Effector memory CD4-positive, alpha-beta T cell (primary cell): ENCODE measurements around the gene STRN.
"Not testable (repeated sequence)": the region's sequence is repeated elsewhere in the genome, so short reads cannot be mapped to it uniquely, and the experiment has no call there.

ENCODE experiments used
- DNase-seq, 3 donors: peaks; one replicate each; pipeline ENCODE4 v3.0.0-alpha.2; 2020
- H3K27ac ChIP-seq: 2 replicates; pipeline ENCODE4 v1.7.0; 2013; ENCODE audit warnings: mild to moderate bottlenecking, low read length, moderate library complexity; ENCODE audit not compliant: insufficient read depth, poor library complexity, severe bottlenecking
- H3K27me3 ChIP-seq: replicated peaks from 2 replicates; pipeline ENCODE4 v1.7.0; 2013; ENCODE audit warnings: mild to moderate bottlenecking, low read length; ENCODE audit not compliant: insufficient read depth, control insufficient read depth, poor library complexity, severe bottlenecking
- H3K36me3 ChIP-seq: 2 replicates; pipeline ENCODE4 v1.7.0; 2013; ENCODE audit warnings: mild to moderate bottlenecking, low read length, moderate library complexity; ENCODE audit not compliant: control insufficient read depth, insufficient read depth
- H3K4me1 ChIP-seq: 2 replicates; pipeline ENCODE4 v1.7.0; 2013; ENCODE audit warnings: low read length, mild to moderate bottlenecking; ENCODE audit not compliant: control insufficient read depth, insufficient read depth, poor library complexity, severe bottlenecking
- H3K4me3 ChIP-seq: 2 replicates; pipeline ENCODE4 v1.7.0; 2013; ENCODE audit warnings: low read length, low read depth, mild to moderate bottlenecking; ENCODE audit not compliant: insufficient read depth, poor library complexity, severe bottlenecking
- H3K9me3 ChIP-seq: 2 replicates; pipeline ENCODE4 v1.7.0; 2013; ENCODE audit warnings: mild to moderate bottlenecking, low read length, moderate library complexity; ENCODE audit not compliant: control insufficient read depth

STRN gene

GRCh38 chr2:36949845-36950244, 16.5 kb downstream of the STRN start:
- Histone ChIP-seq H3K4me1 (peaks cover 3% of the 10 kb centered on the region), H3K27me3 (no peaks in the 10 kb centered on the region), H3K27ac (no peak overlapping the region), H3K36me3 (no peaks in the 10 kb centered on the region), H3K4me3 (no peak overlapping the region), H3K9me3 (no peaks in the 10 kb centered on the region)
- DNase-seq: no peak

DNA sequence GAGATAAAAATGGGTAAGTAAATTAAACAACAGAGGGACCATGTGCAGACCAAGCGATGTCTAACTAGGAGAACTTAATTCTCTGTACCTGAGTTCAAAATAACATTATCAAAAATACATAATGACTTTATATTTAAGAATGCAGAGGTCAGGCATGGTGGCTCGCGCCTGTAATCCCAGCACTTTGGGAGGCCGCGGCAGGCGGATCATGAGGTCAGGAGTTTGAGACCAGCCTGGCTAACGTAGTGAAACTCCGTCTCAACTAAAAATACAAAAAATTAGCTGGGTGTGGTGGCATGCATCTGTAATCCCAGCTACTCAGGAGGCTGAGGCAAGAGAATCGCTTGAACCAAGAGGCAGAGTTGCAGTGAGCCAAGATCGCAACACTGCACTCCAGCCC, 21.1 kb downstream of the STRN start:
- not testable (repeated sequence) for DNase-seq, H3K4me3 ChIP-seq

GRCh38 chr2:36941867-36942266, 24.5 kb downstream of the STRN start:
- no peak for DNase-seq
- Histone ChIP-seq H3K9me3 (no peaks in the 10 kb centered on the region), H3K27ac (no peak overlapping the region), H3K36me3 (no peaks in the 10 kb centered on the region), H3K4me3 (no peak overlapping the region), H3K4me1 (no peaks in the 10 kb centered on the region), H3K27me3 (no peaks in the 10 kb centered on the region)

More for the DNA sequence above, 21.1 kb downstream of the STRN start:
- H3K9me3 ChIP-seq, H3K36me3 ChIP-seq, H3K27ac ChIP-seq, H3K27me3 ChIP-seq, H3K4me1 ChIP-seq: not testable (repeated sequence)

DNA sequence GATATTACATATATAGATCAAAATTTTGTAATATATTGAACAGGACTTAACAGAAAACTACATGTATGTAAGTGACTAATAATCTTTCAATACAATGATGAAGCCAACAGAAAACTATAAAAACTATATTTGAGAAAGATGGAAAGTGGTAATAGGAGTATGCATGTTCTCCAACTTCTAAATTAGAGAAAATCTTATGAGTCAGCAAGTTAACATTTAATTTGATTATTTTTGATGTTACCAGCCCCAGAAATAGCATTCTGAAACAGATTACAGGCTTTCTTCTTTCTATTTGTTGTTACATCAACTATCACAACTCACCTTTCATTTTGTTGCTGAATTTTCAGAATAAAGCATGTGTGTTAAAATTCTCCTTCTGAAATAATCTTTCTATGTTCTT, 29.8 kb downstream of the STRN start:
- not testable (repeated sequence) for H3K36me3 ChIP-seq, DNase-seq

DNA sequence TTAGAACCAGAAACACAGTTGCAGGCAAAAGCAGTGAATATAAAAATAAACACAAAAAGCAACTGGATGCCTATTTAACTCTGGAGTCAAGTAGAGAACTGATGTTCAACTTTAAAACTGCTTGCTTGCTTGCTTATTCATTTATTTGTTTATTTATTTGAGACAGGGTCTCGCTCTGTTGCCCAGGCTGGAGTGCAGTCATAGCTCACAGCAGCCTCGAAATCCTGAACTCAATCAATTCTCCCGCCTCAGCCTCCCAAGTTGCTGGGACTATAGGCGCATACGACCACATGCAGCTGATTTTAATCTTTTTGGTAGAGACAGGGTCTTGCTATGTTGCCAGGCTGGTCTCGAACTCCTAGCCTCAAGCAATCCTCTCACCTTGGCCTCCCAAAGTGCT, 34.6 kb downstream of the STRN start:
- not testable (repeated sequence) for H3K27ac ChIP-seq, H3K4me1 ChIP-seq, H3K9me3 ChIP-seq, H3K27me3 ChIP-seq, H3K4me3 ChIP-seq, H3K36me3 ChIP-seq, DNase-seq

More for the DNA sequence above, 29.8 kb downstream of the STRN start:
- not testable (repeated sequence) for H3K9me3 ChIP-seq, H3K27ac ChIP-seq, H3K4me3 ChIP-seq, H3K4me1 ChIP-seq, H3K27me3 ChIP-seq

DNA sequence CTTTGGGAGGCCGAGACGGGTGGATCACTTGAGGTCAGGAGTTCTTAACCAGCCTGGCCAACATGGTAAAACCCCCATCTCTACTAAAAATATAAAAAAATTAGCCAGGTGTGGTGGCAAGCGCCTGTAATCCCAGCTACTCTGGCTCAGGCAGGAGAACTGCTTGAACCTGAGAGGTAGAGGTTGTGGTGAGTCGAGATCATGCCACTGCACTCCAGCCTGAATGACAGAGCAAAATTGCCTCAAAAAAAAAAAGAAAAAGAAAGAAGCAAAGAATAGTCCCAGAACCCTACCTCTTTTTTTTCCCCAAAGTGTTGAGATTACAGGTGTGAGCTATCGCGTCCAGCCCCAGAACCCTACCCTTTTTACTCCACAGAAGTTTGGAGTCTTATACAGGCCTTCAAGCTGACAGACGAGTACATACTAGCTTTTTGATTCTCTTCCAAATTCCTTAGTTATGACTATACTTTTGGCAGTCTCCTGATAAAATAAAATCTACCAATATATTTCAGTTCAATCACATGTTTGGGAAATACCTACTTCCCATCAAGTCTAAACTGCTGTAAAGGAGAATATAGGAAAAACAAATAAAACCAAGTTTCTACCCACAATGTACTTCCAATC, 35.4 kb downstream of the STRN start:
- not testable (repeated sequence) for H3K27me3 ChIP-seq, H3K36me3 ChIP-seq, H3K9me3 ChIP-seq, H3K27ac ChIP-seq, H3K4me1 ChIP-seq, DNase-seq, H3K4me3 ChIP-seq

DNA sequence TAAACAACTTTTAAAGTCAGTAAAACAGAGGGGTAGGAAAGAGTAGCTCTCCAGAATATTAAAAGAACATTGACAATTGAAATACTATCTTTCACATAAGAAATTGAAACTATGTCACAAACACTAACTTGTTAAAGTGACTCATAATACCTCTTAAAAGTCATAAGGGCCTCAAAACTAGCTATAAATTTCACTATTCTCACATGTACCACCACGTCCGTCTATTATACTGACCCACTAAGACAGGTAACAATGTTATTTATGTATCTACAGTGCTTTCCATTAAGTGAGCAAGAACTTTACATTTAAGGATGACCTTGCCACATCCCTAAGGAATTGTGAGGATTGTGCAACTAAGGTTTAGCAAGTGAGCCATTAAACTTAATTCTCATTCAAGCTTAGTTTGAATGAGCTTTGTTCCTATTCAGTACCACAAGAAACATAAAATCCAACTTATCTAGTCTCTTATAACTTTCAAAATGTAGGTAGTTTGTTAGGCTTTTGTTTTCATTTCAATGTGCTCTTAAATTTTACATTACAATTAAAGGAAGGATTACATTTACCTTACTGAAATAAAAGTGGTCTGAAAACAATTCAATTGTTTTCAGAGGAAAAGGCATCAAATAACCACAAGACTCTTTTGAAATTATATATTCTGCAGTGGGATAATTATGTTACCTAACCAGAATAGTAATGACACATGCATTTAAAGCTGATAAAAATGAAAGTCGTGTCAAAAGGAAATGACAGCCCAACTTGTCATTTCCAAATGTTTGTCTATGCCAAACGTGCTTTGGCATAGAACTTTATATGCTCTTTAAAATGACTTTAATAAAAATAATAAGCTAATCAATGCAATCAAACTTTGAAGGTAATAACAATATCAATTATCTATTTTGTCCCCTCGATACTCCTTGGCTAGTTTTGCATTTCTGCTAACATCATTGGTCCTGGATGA, 39.9 kb downstream of the STRN start:
- not testable (repeated sequence) for H3K4me1 ChIP-seq, H3K9me3 ChIP-seq, H3K36me3 ChIP-seq, H3K27ac ChIP-seq, H3K4me3 ChIP-seq, H3K27me3 ChIP-seq, DNase-seq

DNA sequence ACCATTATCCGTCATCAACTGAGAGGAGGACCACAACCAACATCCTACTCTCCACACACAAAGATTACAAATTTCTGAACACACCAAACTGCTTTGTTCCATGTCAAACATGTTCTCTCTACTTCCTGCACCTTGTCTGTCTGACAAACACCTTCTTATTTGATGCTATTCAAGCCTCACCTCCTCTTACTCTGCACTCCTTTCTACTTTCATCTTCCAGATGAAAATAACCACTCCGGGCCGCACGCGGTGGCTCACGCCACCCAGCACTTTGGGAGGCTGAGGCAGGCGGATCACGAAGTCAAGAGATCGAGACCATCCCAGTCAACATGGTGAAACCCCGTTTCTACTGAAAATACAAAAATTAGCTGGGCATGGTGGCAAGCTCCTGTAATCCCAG, 43.7 kb downstream of the STRN start:
- not testable (repeated sequence) for DNase-seq, H3K36me3 ChIP-seq, H3K4me3 ChIP-seq, H3K27ac ChIP-seq, H3K27me3 ChIP-seq, H3K4me1 ChIP-seq, H3K9me3 ChIP-seq

GRCh38 chr2:36921984-36922383, 44.4 kb downstream of the STRN start:
- H3K27me3 ChIP-seq: no peaks in the 10 kb centered on the region
- H3K4me1 ChIP-seq: no peaks in the 10 kb centered on the region
- H3K36me3 ChIP-seq: no peaks in the 10 kb centered on the region
- no peak overlapping the region for H3K4me3 ChIP-seq
- H3K27ac ChIP-seq: no peak overlapping the region
- DNase-seq: no peak
- no peaks in the 10 kb centered on the region for H3K9me3 ChIP-seq

DNA sequence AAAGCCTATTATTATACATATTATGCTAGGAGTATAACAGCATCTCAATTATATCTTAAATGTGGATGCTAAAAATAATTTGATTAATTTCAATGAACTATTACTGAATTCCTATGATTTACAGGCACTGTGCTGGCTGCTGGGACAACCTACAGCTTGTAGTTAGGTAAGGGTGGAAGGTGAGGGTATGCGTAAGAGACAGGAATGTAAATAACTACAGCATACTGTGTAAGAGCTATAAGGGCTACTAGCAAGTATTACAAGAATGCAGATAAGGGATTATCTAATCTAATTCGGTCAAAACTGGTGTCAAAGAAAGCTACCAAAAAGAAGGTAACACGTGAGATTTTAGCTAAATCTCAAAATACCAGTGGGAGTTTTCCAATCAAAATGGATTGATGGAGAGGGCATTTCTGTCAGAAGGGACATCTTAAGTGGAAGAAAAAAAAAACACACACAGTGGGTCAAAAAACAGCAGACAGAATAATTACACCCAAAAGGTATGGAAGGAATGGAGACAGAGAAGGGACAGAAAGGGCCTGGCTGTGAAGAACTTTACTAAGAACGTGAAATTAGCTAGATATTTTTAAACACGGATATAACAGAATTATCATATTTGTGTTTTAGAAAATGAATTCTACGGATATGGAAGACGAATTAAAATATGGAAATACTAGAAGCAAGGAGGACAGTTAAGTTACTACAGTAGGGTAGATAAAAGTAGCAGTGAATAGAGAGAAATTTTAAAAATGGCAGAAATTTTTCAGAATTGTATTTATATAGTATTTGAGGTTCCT, 47.1 kb downstream of the STRN start:
- Histone ChIP-seq H3K4me1 (no peaks in the 10 kb centered on the region), H3K27me3 (no peaks in the 10 kb centered on the region), H3K4me3 (no peak overlapping the region), H3K27ac (no peak overlapping the region), H3K36me3 (peaks cover 3% of the 10 kb centered on the region), H3K9me3 (no peaks in the 10 kb centered on the region)
- no peak for DNase-seq
